BE2C (cell line): ENCODE data around the gene TWF2.

Experiments used
- DNase-seq: peaks from one replicate; pipeline ENCODE4 v3.0.0-alpha.2; 2020
- H3K27me3 ChIP-seq: fragments of 250-450 bp; sonication (Bioruptor Pico); 2 replicates; pipeline ENCODE4 v1.5.1; 2020; ENCODE audit warnings: mild to moderate bottlenecking
- H3K36me3 ChIP-seq: fragments of 250-450 bp; sonication (Bioruptor Pico); 2 replicates; pipeline ENCODE4 v1.5.1; 2020; ENCODE audit warnings: mild to moderate bottlenecking
- H3K4me1 ChIP-seq: fragments of 250-450 bp; sonication (Bioruptor Pico); 2 replicates; pipeline ENCODE4 v1.5.1; 2020
- H3K4me3 ChIP-seq: 2 replicates; pipeline ENCODE4 v1.5.1; 2011; ENCODE audit warnings: low read depth, low read length
- H3K9me3 ChIP-seq: fragments of 250-450 bp; sonication (Bioruptor Pico); 2 replicates; pipeline ENCODE4 v1.5.1; 2020
- TF ChIP-seq, protein P1 (sequence below): IDR thresholded peaks from 2 replicates; pipeline ENCODE4 v1.5.1; 2012; ENCODE audit warnings: mild to moderate bottlenecking, low read depth, low read length

Gene TWF2

DNA sequence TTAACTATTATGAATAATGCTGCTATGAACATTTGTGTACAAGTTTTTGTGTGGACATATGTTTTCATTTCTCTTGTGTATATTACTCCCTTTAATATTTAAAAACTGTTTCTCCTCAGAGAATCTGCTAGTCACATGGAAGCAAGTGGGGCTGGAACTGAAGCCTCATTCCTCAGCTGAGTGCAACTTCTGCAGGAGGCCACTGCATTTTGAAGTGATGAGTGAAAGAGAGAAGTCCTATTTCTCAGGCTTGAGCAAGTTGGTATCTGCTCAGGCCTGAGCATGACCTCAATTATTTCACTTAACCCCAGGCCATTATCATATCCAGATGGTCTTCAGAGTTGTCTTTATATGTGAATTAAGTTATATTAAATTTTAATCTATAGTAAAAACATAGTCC is 25.1 kb downstream of the TWF2 start:
- Histone ChIP-seq H3K9me3 (no peaks in the 10 kb centered on the region), H3K4me1 (no peaks in the 10 kb centered on the region), H3K36me3 (peaks cover 17% of the 10 kb centered on the region), H3K4me3 (no peak overlapping the region), H3K27me3 (no peaks in the 10 kb centered on the region)
- TF ChIP-seq, protein P1, sequence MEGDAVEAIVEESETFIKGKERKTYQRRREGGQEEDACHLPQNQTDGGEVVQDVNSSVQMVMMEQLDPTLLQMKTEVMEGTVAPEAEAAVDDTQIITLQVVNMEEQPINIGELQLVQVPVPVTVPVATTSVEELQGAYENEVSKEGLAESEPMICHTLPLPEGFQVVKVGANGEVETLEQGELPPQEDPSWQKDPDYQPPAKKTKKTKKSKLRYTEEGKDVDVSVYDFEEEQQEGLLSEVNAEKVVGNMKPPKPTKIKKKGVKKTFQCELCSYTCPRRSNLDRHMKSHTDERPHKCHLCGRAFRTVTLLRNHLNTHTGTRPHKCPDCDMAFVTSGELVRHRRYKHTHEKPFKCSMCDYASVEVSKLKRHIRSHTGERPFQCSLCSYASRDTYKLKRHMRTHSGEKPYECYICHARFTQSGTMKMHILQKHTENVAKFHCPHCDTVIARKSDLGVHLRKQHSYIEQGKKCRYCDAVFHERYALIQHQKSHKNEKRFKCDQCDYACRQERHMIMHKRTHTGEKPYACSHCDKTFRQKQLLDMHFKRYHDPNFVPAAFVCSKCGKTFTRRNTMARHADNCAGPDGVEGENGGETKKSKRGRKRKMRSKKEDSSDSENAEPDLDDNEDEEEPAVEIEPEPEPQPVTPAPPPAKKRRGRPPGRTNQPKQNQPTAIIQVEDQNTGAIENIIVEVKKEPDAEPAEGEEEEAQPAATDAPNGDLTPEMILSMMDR, result no peak
- DNase-seq, result no peak

DNA sequence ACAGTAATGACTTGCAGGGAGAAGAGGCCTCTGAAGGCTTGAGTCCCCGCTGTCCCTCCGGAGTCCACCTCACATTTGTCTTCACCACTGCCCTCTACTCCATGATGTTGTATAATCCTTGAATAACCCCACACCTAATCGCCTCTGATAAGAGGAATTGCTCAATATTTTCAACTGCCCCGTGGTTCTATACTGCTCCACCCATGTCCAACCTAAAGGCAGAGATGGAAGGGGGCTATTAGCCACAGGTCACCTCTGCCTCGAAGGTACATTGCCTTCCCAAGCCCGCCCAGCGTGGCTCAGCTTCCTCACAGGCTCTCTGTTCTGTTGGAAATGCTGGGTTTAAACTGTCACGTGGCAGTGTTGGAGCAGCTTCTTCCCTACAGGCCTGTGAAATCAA is 26.0 kb downstream of the TWF2 start:
- H3K36me3 ChIP-seq, result peaks cover 26% of the 10 kb centered on the region
- no peak overlapping the region for H3K4me3 ChIP-seq
- no peaks in the 10 kb centered on the region for H3K9me3 ChIP-seq
- H3K4me1 ChIP-seq, result no peaks in the 10 kb centered on the region
- no peak for DNase-seq
- H3K27me3 ChIP-seq, result no peaks in the 10 kb centered on the region
- TF ChIP-seq, protein P1, result no peak

GRCh38 chr3:52211268-52211891 is 27.6 kb downstream of the TWF2 start:
- Histone ChIP-seq H3K4me1 (no peaks in the 10 kb centered on the region), H3K9me3 (no peaks in the 10 kb centered on the region), H3K27me3 (no peaks in the 10 kb centered on the region), H3K4me3 (no peak overlapping the region), H3K36me3 (peaks cover 31% of the 10 kb centered on the region)
- no peak for DNase-seq
- TF ChIP-seq, protein P1, result no peak

DNA sequence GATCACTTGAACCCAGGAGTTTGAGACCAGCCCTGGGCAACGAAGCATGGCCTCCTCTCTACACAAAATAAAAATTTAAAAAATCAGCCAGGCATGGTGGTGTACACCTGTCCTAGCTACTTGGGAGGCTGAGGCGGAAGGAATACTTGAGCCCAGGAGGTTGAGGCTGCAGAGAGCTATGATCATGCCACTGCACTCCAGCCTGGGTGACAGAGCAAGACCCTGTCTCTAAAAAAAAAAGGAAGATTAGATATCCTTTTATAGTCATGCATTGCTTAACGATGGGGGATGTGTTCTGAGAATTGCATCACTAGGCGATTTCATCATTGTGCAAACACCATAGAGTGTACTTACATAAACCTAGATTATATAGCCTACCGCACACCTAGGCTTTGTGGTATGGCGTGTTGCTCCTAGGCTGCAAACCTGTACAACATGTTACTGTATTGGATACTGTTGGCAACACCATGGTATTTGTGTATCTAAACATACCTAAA is 28.4 kb downstream of the TWF2 start:
- H3K4me3 ChIP-seq, result no peak overlapping the region
- no peaks in the 10 kb centered on the region for H3K27me3 ChIP-seq
- H3K4me1 ChIP-seq, result no peaks in the 10 kb centered on the region
- peaks cover 36% of the 10 kb centered on the region for H3K36me3 ChIP-seq
- H3K9me3 ChIP-seq, result no peaks in the 10 kb centered on the region
- no peak for DNase-seq
- TF ChIP-seq, protein P1, result no peak

DNA sequence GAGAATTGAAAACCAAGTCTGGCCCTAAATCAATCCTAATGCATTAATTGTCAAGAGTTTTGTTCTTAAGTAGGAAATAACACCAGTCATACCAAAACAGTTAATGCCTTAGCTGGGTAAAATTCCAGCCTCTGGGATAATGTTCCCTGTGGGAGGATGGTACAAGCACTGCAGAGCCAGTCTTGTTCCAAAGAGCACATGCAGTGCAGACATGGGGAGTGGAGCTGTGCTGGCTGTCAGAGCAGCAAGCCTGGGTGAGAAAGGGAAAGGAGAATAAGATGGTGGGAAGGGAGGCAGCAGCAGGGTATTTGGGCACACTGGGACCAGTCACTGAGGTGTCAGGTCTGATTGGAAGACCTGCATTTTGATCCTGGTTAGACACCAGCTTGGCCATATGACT is 28.9 kb downstream of the TWF2 start:
- H3K4me3 ChIP-seq, result no peak overlapping the region
- no peak for DNase-seq

DNA sequence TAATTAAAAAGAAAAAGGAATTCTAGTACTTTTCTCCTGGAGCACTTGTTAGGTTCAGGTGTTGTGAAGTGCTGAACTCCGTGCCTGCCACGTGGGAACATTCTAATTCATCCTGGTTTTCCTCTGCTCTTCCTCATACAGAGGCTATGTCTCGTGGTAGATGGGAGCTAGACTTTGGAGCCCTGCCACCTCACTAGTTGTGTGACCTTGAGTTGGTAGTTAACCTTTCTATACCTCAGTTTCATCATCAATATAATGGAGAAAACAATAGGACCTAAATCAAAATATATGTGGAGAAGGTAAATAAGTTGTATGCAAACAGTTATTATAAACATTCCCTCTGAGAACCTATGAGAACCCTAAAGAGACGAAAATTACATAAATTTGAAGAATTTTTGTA is 30.4 kb downstream of the TWF2 start:
- peaks cover 49% of the 10 kb centered on the region for H3K36me3 ChIP-seq
- H3K4me3 ChIP-seq, result no peak overlapping the region
- DNase-seq, result no peak
- no peaks in the 10 kb centered on the region for H3K9me3 ChIP-seq
- TF ChIP-seq, protein P1, result no peak
- no peaks in the 10 kb centered on the region for H3K27me3 ChIP-seq
- no peaks in the 10 kb centered on the region for H3K4me1 ChIP-seq

More for the DNA sequence above, 28.9 kb downstream of the TWF2 start:
- TF ChIP-seq, protein P1, result no peak
- H3K36me3 ChIP-seq, result peaks cover 40% of the 10 kb centered on the region
- no peaks in the 10 kb centered on the region for H3K4me1 ChIP-seq
- H3K9me3 ChIP-seq, result no peaks in the 10 kb centered on the region
- no peaks in the 10 kb centered on the region for H3K27me3 ChIP-seq
